HG02943 (cell line): Measurements from ENCODE around the gene EXT2.

Source experiments
- ATAC-seq: cut with Tn5 transposase; IDR thresholded peaks from one replicate; pipeline ENCODE4 v1.9.1; 2021; ENCODE audit warnings: mild to moderate bottlenecking, low read depth, moderate library complexity; ENCODE audit not compliant: unreplicated experiment

Gene EXT2

DNA sequence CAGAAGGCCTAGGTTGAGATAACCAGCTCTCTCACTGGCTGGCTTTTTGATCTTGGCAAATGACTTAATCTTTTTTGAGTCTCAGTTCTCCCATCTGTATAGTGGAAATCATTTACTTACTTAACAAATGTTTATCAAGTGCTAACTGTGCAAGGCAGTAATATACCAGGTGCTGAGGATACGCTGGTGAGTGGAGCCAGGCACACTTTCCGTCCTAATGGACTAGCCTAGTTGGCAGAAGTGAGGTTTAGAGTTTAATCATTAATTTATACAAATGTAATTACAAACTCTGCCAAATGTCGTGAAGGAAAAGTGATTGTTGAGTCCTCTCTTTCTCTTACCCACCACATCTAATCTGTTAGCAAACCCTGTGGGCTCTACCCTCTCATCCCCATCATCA is 33.3 kb downstream of the EXT2 start:
- ATAC-seq: no peak

DNA sequence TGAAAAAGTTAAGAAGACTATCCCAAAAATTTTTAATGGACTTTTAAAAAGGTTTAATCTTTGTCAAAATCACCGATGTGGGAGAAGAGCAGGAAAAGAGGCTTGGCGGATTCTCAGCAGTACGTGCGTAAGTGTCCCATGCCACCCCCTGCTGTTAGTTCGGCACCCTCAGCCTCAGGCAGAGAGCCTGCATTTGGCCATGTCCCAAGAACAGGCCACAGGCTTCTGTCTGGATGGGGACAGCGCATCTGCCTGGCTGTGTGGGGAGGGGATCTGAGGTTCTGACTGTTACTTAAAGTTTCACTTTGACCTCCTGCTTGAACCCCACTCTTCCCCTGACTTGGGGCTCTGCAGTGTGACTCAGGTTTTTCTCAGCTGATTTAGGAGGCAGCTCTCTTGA is 35.3 kb downstream of the EXT2 start:
- no peak for ATAC-seq

DNA sequence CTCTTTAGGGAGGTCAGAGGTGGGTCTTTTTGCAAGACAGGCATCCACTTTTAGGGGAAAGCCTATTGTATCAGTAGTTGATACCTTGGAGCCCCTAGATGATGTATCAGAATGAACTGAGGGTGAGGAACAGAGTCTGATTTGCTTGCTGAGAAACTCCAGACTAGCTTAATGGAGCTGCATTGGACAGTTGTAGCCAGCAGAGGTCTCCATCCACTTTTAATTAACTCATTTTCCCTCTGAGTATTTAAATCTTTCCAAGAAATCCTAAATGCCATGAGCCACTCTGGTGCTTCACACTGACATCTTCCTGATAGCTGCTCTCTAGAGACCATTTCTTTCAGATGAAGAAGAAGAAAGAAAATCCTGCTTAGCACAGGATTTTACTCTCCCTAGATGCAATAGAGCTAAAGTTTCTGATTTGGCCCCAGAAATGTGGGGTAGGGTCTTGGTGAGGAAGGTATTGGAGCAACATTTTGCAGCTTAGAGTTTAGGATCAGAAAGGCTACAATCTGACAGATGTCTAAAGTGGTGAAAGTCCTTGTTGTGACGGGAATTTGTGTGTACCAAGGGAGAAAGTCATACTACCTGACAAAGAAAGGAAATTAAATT is 38.0 kb downstream of the EXT2 start:
- no peak for ATAC-seq

DNA sequence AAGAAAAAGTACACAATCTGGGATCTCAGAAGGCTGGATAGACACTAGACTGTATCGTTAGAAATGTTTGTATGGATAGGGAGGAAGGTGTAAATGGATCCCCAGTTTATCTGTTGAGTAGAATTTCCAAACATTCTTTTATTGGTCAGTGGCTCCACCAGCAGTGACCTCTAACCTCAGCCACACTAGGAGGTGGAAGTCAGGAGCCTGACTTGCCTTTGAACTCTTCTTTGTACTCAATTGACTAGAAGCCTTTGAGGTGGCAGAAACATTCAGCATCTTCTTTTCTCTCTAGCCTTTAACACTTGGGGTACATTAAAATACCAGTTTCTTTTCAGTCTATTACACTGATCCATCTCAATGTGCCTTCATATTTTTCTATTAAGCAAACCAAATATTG is 39.1 kb downstream of the EXT2 start:
- ATAC-seq: no peak

DNA sequence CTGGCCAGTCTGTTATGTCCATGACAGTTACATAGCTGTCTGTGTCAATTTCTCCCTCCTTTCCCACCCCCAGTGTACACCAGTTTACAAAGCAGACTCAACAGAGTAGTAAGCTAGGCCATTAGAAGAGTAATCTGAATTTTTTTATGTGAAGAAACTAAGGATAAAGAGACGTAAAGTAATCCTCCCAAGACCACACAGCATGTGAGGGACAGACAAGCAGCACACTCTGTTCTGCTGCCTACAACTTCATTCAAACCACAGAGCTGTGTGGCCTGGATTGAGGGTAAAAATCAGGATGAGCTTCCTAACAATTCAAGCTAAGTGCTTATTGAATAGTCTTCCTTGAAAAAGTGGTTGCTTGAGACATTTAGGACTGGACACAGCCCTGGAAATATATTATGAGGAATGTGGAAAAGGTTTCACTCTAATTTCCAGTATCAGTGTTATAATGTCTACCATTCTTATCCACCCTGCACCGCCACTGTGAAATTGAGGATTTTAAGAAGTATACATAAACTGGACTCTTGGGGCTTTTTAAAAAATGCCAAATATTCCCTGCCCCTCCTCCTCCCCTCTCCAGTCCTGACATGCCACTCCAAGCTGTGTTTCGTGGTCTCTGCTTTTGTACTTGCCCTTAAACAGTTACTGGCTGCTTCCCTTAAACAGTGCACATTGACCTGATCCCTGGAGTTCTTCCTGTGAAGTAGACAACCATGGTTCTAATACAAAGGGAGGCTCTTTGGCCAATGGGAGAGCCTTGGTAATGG is 40.9 kb downstream of the EXT2 start:
- no peak for ATAC-seq

DNA sequence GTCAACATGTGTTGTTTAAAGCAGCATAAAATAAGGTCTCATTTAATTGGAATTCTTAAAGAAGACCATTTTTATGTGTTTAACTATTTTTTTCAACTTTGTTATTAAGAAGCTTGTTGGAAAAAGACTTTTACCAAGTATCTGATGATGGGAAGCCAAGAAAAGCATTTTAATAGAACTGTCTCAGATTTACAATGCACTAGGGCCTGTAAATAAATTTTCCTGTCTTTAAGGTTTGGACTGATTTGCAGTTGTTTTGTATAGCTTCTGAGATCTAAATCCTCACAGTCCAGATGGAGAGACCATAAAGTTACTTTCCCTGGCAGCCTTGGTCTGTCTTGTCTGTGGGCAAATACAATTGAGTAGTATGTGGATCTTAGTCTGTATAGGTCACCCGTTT is 41.6 kb downstream of the EXT2 start:
- ATAC-seq: no peak

DNA sequence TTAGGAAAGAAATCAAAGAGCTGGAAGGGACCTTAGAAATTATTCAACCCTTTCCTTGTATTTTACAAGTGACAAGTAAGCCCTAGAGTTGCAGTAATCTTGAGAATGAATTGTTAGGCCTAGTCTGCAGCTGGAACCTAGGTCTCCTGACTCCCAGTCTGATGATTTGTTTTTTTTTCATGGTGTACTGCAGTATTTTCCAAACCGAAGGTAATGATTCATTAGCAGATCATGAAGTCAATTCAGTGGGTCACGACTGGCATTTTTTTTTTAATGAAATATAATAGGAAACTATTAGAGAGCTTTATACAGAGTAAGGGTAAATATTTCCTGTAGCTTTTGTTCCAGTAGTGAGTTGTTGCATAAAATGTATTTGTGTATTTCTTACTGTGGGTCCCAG is 42.8 kb downstream of the EXT2 start:
- no peak for ATAC-seq

DNA sequence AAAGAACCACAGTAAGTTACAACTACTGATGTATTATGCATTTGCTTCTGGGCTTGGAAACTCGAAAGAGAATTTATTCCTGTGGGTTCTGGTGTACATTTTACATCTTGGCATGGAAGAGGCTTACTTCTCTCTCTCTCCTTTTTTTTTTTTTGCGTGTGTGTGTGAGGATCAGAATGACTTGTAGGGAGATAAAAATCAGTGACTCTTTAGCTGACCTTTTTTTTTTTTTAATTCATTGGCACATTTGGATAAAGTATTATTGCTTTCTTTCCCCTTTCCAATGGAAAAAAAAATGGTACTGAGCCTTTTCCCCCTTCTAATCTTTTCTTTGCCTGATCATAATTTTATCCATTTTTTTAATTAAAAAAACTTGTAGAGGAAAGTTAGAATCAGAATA is 43.5 kb downstream of the EXT2 start:
- no peak for ATAC-seq

DNA sequence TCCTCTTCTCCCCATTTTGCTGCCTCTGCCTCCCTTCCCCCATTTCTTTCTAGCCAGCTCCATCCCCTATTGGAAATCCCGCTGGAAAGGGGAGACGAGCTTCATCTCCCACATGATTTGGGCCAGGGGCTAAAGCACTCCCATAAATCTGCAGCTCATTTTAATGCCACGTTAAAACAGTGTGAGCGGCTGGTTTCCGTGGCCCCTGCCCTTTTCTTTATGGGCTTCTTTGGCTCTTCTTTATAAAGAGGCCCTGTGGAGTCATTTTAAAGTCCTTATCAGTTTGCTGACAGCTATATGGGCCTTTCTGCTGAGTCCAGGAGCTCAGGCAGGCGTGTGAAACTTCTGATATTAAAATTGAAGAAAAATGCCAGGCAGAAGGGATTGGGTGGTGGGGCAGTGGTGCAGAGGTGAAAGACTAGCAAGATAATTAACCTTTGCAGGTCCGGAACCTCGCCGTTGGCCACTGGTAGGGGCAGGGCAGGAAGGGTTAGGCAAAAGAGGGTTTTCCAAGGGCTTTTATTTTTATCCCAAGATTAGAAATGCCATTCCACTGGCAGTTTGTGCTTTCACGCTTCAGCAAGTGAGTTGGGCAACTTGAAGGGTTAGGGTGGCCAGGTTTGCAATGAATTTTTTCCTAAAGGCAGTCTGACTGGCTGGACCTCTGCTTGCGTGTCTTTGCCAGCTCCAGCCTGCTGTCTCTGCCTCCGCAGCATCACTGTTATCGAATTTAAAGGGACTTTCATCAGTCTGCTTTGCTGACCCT is 44.3 kb downstream of the EXT2 start:
- ATAC-seq: no peak

DNA sequence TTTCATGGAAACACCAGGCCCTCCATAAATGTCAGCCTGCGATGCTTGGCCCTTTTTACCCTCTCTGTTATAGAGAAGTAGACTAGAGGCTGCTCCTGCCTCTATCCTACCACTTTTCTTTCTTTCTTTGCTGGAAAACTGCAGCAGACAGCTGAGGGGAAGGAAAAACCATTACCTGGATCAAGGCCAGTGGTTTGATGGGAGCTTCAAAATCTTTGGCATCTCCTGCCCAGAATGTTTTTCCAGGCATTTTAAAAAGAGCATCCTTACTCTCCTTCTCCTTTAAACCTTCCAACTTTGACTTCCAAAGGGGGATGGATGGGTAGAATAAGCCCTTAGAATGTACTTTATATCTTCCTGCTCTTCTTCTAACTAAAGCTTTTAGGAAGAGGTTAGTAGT is 44.9 kb downstream of the EXT2 start:
- ATAC-seq: no peak

DNA sequence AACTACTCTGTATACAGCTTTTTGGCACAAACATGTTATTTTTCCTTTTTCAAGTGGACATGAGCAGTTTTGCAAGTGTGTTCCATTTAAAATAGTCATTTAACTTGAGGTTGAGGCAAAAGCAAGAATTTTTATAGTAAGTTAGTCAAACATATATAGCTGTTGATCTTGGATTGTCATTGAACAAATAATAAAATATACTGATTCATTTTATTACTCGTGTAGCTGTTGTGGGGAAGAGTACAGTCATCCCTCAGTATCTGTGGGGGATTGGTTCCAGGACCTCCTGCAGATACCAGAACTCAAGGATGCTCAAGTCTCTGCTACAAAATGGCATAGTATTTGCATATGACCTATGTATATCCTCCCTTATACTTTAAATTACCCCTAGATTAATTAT is 45.3 kb downstream of the EXT2 start:
- no peak for ATAC-seq

DNA sequence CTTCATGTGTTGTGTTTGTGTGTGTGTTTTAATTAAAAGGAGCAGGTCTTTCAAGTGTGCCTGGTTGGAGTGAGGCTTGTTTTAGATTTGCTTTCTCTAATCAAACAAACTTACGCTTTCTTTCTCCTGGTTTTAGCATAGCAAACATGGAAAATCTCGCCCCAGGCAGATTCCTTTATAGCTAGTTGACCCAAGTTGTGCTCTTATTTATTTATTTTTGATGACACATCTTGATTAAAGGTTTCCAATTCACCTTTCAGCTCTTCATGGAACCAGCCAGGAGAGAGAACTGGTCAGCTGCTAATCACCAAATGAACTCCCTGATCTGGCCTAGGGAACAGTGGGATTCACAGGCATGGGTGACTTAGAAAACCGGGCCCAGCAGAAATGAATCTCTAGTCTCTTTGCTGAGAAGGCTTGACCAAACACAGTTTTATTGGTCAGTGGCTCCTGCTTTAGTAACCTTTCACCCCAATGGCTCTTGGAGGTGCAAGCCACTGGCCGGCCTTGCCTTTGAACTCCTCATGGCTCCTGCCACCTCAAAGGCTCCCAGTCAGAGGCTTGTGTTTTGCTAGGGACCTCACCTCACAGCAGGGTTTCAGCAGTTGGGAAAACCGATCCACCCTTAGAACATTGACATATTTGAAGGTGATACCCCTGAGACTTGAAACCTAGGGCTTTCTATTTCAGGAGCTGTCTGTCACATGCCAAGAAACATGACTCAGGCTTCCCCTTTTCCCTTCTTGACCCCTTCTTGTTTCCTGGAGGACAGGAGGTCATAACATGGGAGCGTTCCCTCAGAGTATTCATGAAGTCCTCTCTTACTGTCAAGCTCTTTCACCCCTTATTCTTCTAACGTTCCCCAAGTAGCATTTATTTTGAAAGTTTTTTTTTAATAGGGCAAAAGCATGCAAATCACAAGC is 48.8 kb downstream of the EXT2 start:
- ATAC-seq: no peak

DNA sequence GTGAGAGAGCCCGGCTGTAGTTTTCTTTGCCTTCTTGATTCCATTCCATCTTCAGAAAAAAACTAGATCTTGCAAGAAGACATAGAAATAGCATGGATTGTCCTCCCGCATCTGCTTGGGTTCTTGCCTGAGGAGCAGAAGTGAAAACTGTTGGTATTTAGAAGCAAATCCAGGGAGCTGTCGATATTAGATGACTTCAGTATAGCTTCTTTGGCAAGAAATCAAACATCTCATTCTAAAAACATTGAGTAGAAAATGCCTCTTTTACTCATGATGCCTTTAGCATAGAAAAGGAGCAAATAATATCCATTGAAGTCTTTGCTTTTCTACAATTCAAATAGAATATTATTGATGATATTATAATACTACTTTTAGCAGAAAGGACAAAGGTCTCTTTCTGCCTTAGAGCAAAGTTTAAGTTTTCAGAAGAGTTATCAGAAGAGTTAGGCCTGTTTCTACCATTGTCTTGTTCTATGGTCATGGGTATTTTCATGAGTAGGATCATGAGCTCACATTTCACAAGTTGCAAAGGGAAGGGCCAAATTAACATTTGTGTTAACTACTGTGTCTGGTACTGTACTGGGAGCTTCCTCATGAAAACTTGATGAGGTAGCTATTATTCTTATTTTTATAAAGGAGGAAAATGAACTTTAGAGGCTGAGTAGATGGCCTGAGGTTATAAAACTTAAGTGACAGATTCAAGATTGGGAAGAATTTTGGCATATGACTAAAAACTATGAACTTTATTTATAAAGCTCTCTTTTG is 49.7 kb downstream of the EXT2 start:
- no peak for ATAC-seq

DNA sequence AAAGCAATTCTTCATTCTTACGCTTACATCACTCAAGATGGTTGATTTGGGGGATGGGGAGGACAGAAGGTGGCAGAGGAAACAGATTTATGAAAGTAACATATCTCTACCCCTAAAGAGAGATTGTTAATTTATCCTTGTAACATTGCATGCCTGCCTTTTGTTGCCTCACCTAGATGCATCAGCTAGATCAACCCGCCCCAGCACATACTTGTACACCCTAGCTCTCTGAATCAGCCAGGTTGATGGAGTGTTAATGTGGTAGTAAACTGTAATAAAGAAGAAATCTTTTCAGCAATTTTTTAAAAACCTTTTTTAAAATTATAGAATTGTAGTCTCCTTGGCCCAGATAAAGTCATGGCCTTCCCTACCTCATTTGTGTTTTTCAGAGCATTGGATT is 51.5 kb downstream of the EXT2 start:
- ATAC-seq: no peak

DNA sequence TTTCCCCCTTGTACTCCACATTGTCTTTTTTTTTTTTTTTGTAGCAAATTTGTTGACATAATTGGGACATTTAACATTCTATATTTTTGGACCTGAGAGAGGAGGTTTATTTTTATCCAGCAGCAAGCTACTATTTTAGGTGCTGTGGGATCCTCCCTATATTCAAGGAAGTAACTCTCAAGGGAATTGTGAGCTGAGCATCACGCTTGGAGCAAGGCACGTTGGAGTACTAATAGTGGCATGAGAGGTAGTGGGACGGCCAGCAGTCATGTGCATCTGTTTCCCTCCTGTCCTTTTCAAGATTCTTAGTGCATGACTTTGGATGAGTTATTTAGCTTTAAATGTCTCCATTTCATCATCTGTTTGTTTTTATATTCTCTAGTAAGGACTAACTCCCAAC is 52.3 kb downstream of the EXT2 start:
- no peak for ATAC-seq

DNA sequence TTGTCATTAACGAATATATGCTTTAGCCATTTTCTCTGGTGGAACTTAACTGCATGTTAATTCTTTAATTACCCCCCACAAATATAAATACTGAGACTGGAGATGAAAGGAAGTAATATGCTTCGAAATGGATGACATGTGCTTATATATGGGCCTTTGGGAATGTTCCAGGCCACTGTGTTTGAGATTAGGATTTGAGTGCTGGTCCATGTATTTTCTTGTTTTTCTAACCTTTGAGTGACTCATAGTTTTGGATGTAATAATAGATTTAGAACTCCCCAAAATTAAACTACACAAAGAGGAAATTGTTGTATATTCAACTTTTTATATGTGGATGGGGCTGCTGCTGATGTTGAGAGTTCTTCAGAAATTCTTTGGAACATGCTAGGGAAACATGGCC is 54.2 kb downstream of the EXT2 start:
- ATAC-seq: no peak

DNA sequence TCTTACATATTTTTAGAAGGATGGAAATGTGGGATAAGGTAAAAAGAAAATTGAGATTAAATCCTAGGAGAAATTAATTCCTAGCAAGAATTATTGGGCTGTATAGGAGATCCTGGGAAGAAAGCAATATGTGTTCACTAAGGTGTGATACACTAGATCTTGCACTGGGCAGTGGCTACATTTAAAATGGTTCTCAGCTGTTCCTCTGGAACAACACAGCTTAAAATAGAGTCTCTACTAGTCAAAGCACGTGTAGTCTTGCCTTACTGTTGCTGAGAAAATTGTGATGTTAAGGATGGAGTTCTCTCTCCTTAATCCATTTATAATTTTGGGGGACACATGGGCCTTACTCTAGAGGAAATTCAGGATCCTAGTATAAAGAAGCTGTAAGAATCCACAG is 54.9 kb downstream of the EXT2 start:
- no peak for ATAC-seq

DNA sequence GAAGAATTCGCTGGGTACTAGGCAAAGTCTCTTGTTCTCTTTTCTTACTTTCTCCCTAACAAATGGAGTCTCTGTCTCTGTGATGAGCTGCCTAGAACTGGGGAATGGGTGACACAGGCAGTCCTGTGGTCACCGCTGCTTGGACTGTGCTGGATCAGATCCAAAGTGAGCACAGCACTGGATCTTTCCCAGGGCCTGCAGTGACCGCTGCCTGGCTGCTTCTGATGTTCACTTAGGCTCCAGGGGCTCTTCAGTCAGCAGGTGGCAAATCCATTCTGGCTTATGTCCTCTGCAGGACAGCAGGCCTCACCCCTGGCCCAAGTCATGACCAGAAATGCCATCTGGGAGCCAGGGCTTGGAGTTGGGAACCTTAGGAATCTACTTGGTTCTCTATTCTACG is 61.5 kb downstream of the EXT2 start:
- ATAC-seq: no peak

DNA sequence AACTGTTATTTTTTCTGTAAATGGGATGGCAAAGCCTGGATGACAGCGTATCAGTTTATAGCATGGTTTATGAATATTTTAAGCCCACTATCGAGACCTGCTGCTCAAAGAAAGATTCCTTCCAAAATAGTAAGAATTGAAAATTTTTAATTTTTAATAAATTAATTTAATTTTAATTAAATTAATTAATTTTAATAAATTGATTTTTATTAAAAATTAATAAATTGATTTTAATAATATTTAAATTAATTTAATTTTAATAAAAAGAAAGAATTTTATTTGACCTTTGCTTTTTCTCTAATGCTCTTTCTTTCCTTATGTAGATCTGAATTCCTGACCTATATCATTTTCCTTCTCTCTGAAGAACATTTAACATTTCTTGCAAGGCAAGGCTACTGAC is 62.9 kb downstream of the EXT2 start:
- ATAC-seq: no peak
